ENCODE results near the gene SRPK2.

DNA sequence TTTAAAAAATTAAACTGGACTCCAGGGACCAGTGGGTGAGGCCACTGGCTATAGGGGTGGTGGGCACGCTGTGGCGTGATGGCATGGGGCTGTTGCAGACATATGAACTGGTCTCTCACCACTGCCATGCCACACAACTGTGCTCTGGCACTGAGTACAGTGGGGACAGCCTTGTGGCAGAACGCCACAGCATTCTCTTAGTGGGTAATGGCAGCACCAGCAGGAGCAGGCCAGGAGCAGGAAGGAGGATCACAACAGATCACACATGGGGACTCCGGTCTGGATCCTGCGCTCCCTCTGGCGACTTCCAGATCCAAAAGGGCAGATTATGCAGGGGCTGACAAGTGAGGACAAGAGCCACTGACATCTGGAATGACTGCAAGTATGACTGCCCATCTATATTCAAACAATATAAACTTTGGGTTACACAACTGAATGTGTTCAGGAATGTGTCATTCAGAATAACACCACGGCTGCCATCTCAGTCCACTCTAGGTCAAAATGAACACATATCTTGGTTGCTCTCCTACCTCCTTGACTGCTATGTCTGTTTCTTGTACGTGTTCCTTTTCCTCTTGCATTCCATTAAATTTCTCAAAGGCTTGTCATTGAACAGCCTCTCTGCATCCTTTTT is 198.7 kb downstream of the SRPK2 start:
- TF ChIP-seq POLR2AphosphoS5 (IDR thresholded peaks at IDR 0.05) (no peak), CTCF (IDR thresholded peaks at IDR 0.05) (no peak)
